Prostate gland (tissue), 2 donors: Measurements from ENCODE around the gene SMPD1.

Experiments used
- CTCF ChIP-seq, 4 experiments: fragments of 200-600 bp in 2 of 4; fragments of 450-650 bp in 2 of 4; sonication (generic) in 2 of 4; IDR thresholded peaks; 1 replicate in 3 of 4; 2 replicates in 1 of 4; pipeline ENCODE4 v1.5.1; 2016 to 2019; ENCODE audit warnings: antibody characterized with exemption in 4 of 4, mild to moderate bottlenecking in 2 of 4, moderate library complexity in 2 of 4
- POLR2AphosphoS5 ChIP-seq: sonication (generic); formaldehyde crosslinking; IDR thresholded peaks from one replicate; pipeline ENCODE4 v1.6.1; 2017; ENCODE audit warnings: antibody characterized with exemption

GRCh38 chr11:6395470-6396060 lies 5.3 kb downstream of the SMPD1 start:
- TF ChIP-seq CTCF (IDR thresholded peaks at IDR 0.05) (no peak), POLR2AphosphoS5 (no peak)
